Common myeloid progenitor, CD34-positive (primary cell): Measurements from ENCODE around the gene LCOR.
"Not testable (repeated sequence)": the region's sequence is repeated elsewhere in the genome, so short reads cannot be mapped to it uniquely, and the experiment has no call there.

Source experiments
- CTCF ChIA-PET: fragments of 350-600 bp; sonication (Branson Sonifier 250); formaldehyde crosslinking; loops from one replicate; lab custom pipeline; 2021; ENCODE audit warnings: antibody characterized with exemption; lab: Charles Lee
- POLR2A ChIA-PET: fragments of 350-600 bp; sonication (Branson Sonifier 250); formaldehyde crosslinking; loops from one replicate; lab custom pipeline; 2021; ENCODE audit warnings: antibody characterized with exemption; lab: Charles Lee
- DNase-seq, 3 donors: peaks; one replicate each; pipeline versions ENCODE4 v3.0.0 to v3.0.0-alpha.2; 2013
- H3K27ac ChIP-seq, 2 experiments: 1 replicate in 1 of 2; 2 replicates in 1 of 2; pipeline ENCODE4 v1.7.0; 2013; ENCODE audit warnings: inconsistent platforms in 2 of 2, low read length in 2 of 2, mild to moderate bottlenecking in 2 of 2, low read depth in 1 of 2, moderate library complexity in 1 of 2; ENCODE audit not compliant: severe bottlenecking in 2 of 2, insufficient read depth in 1 of 2, poor library complexity in 1 of 2
- H3K27me3 ChIP-seq, 5 experiments: replicated peaks in 2 of 5; 1 replicate in 3 of 5; 2 replicates in 2 of 5; pipeline versions ENCODE4 v1.6.1 to v1.7.0; 2013; ENCODE audit warnings: low read length in 4 of 5, mild to moderate bottlenecking in 2 of 5, moderate library complexity in 2 of 5, inconsistent platforms in 1 of 5; ENCODE audit not compliant: insufficient read depth in 5 of 5, control insufficient read depth in 4 of 5
- H3K36me3 ChIP-seq, 4 experiments: 1 replicate in 2 of 4; 2 replicates in 2 of 4; pipeline versions ENCODE4 v1.6.1 to v1.7.0; 2013; ENCODE audit warnings: low read length in 3 of 4, control low read depth in 1 of 4, mild to moderate bottlenecking in 1 of 4; ENCODE audit not compliant: control insufficient read depth in 4 of 4, insufficient read depth in 4 of 4
- H3K4me1 ChIP-seq, 4 experiments: 1 replicate in 3 of 4; 2 replicates in 1 of 4; pipeline versions ENCODE4 v1.6.1 to v1.7.1; 2013; ENCODE audit warnings: low read length in 3 of 4, mild to moderate bottlenecking in 3 of 4, control low read depth in 1 of 4, inconsistent platforms in 1 of 4, moderate library complexity in 1 of 4; ENCODE audit not compliant: control insufficient read depth in 4 of 4, insufficient read depth in 4 of 4; ENCODE audit errors: control extremely low read depth in 1 of 4
- H3K4me3 ChIP-seq, 7 experiments: 1 replicate in 4 of 7; 2 replicates in 3 of 7; pipeline versions ENCODE4 v1.5.1 to v1.7.0; 2013; ENCODE audit warnings: mild to moderate bottlenecking in 7 of 7, low read length in 6 of 7, moderate library complexity in 6 of 7, inconsistent platforms in 2 of 7, low read depth in 2 of 7, control low read depth in 1 of 7; ENCODE audit not compliant: insufficient read depth in 4 of 7, control insufficient read depth in 1 of 7; ENCODE audit errors: extremely low read depth in 1 of 7
- H3K9me3 ChIP-seq, 5 experiments: 1 replicate in 4 of 5; 2 replicates in 1 of 5; pipeline versions ENCODE4 v1.6.1 to v1.7.1; 2013; ENCODE audit warnings: low read length in 4 of 5, mild to moderate bottlenecking in 2 of 5, inconsistent platforms in 1 of 5, low read depth in 1 of 5, moderate library complexity in 1 of 5; ENCODE audit not compliant: control insufficient read depth in 4 of 5, insufficient read depth in 2 of 5; ENCODE audit errors: control extremely low read depth in 1 of 5
- WGBS: methylation state at CpG from one replicate; pipeline ENCODE4 v1.1.5; 2013; ENCODE audit not compliant: insufficient coverage; 5-methylcytosine and 5-hydroxymethylcytosine counted together

Gene LCOR

GRCh38 chr10:96847356-96847755 lies 15.3 kb downstream of the LCOR start:
- DNase-seq, H3K4me3 ChIP-seq, H3K36me3 ChIP-seq, H3K27ac ChIP-seq, H3K27me3 ChIP-seq, H3K9me3 ChIP-seq, POLR2A ChIA-PET: not testable (repeated sequence)
- 100% methylated on average over 4 of the region's 12 CpGs for WGBS
- CTCF ChIA-PET = interaction anchor here (1.2 kb wide), 1 partner anchor 17 kb away, joined by 4 read pairs; no protein-coding TSS in a partner anchor
- H3K4me1 ChIP-seq = peaks cover 7 to 23% (median 12%) of the 10 kb centered on the region in 4 experiments

GRCh38 chr10:96850113-96850512 lies 18.0 kb downstream of the LCOR start:
- 100% methylated on average over 1 of the region's 5 CpGs for WGBS
- ChIA-PET CTCF (no interaction called here), POLR2A (no interaction called here)
- H3K27ac ChIP-seq = no peak overlapping the region
- H3K4me1 ChIP-seq = peaks cover under 1 to 5% (median 1%) of the 10 kb centered on the region in 4 experiments
- H3K36me3 ChIP-seq = peaks cover 0 to 6% (median 5%) of the 10 kb centered on the region in 4 experiments
- no peaks in the 10 kb centered on the region for H3K9me3 ChIP-seq
- no peaks in the 10 kb centered on the region for H3K27me3 ChIP-seq
- no peak for DNase-seq
- no peak overlapping the region for H3K4me3 ChIP-seq

GRCh38 chr10:96850825-96851224 lies 18.7 kb downstream of the LCOR start:
- H3K4me3 ChIP-seq = no peak overlapping the region
- ChIA-PET POLR2A (interaction anchor here (0.7 kb wide), 1 partner anchor 80 kb away, joined by 3 read pairs; no protein-coding TSS in a partner anchor), CTCF (interaction anchor here (1.1 kb wide), 1 partner anchor 61 kb away, joined by 3 read pairs; no protein-coding TSS in a partner anchor)
- no peaks in the 10 kb centered on the region for H3K9me3 ChIP-seq
- H3K4me1 ChIP-seq = peaks cover 0 to 2% (median 0%) of the 10 kb centered on the region in 4 experiments
- peaks cover 0 to 6% (median 5%) of the 10 kb centered on the region in 4 experiments for H3K36me3 ChIP-seq
- no peak for DNase-seq
- WGBS = 100% methylated on average over 3 of the region's 3 CpGs
- H3K27me3 ChIP-seq = no peaks in the 10 kb centered on the region
- no peak overlapping the region for H3K27ac ChIP-seq

- peaks cover 0 to 2% (median 1%) of the 10 kb centered on the region in 4 experiments for H3K4me1 ChIP-seq
- no peak overlapping the region for H3K27ac ChIP-seq
- WGBS = 87% methylated on average over 5 of the region's 6 CpGs
- DNase-seq = no peak
- ChIA-PET CTCF (interaction anchor here (1.1 kb wide), 1 partner anchor 61 kb away, joined by 3 read pairs; no protein-coding TSS in a partner anchor), POLR2A (interaction anchor here (0.7 kb wide), 1 partner anchor 79 kb away, joined by 3 read pairs; no protein-coding TSS in a partner anchor)
- no peaks in the 10 kb centered on the region for H3K9me3 ChIP-seq
- no peak overlapping the region for H3K4me3 ChIP-seq
- H3K36me3 ChIP-seq = peaks cover 0 to 6% (median 5%) of the 10 kb centered on the region in 4 experiments
- no peaks in the 10 kb centered on the region for H3K27me3 ChIP-seq
Measured at GRCh38 chr10:96851281-96851680, 19.2 kb downstream of the LCOR start.

- ChIA-PET POLR2A (no interaction called here), CTCF (interaction anchor here (1.0 to 1.1 kb wide), 2 partner anchors 8 to 14 kb away, joined by 3 to 4 read pairs; no protein-coding TSS in a partner anchor)
- Histone ChIP-seq H3K36me3 (peaks cover 2 to 13% (median 6%) of the 10 kb centered on the region in 4 experiments), H3K27ac (no peak overlapping the region), H3K4me3 (no peak overlapping the region), H3K4me1 (peaks cover 0 to 5% (median 2%) of the 10 kb centered on the region in 4 experiments), H3K9me3 (no peaks in the 10 kb centered on the region), H3K27me3 (no peaks in the 10 kb centered on the region)
- DNase-seq = no peak
- 100% methylated on average over 2 of the region's 3 CpGs for WGBS
Measured at GRCh38 chr10:96856317-96856716, 24.2 kb downstream of the LCOR start.

- WGBS = 100% methylated on average over 3 of the region's 4 CpGs
- DNase-seq = no peak
- no peaks in the 10 kb centered on the region for H3K27me3 ChIP-seq
- peaks cover 0 to 5% (median 2%) of the 10 kb centered on the region in 4 experiments for H3K4me1 ChIP-seq
- no peak overlapping the region for H3K27ac ChIP-seq
- CTCF ChIA-PET = interaction anchor here (1.5 kb wide), 1 partner anchor 27 kb away, joined by 3 read pairs; no protein-coding TSS in a partner anchor
- no peaks in the 10 kb centered on the region for H3K9me3 ChIP-seq
- H3K36me3 ChIP-seq = peaks cover 4 to 16% (median 6%) of the 10 kb centered on the region in 4 experiments
- H3K4me3 ChIP-seq = no peak overlapping the region
- POLR2A ChIA-PET = no interaction called here
Measured at GRCh38 chr10:96857301-96858012, 25.4 kb downstream of the LCOR start.
